Keratinocyte (primary cell): ENCODE data around the gene DYNC2I2. TPM values are rescaled to one million over a fixed set of nuclear protein-coding genes. Genes with fewer than 3 reads are reported as not detected.

Source experiments
- DNase-seq: peaks from one replicate; pipeline ENCODE4 v3.0.0-alpha.2; 2011; ENCODE audit warnings: low read depth, missing footprints, low spot score
- FAIRE-seq: peaks from 2 replicates; lab custom pipeline; 2011; peaks lifted over from hg19 to GRCh38; lab: Jason Lieb, UNC
- H2AFZ ChIP-seq: 2 replicates; pipeline ENCODE4 v1.6.0; 2012; ENCODE audit warnings: low read length, control low read depth, inconsistent platforms; ENCODE audit not compliant: control insufficient read depth
- H3K27ac ChIP-seq: 2 replicates; pipeline ENCODE4 v1.5.1; 2011; ENCODE audit warnings: low read length; ENCODE audit not compliant: control insufficient read depth, insufficient read depth
- H3K27me3 ChIP-seq: 3 replicates; pipeline ENCODE4 v1.6.0; 2011; ENCODE audit warnings: low read length; ENCODE audit not compliant: control insufficient read depth, insufficient read depth; ENCODE audit errors: extremely low read depth
- H3K36me3 ChIP-seq, 2 experiments: 2 replicates in 1 of 2; 3 replicates in 1 of 2; pipeline ENCODE4 v1.5.1; 2011; ENCODE audit warnings: low read length in 2 of 2, mild to moderate bottlenecking in 1 of 2; ENCODE audit not compliant: control insufficient read depth in 2 of 2, insufficient read depth in 2 of 2; ENCODE audit errors: extremely low read depth in 1 of 2
- H3K4me1 ChIP-seq: 3 replicates; pipeline ENCODE4 v1.5.1; 2011; ENCODE audit warnings: low read length; ENCODE audit not compliant: control insufficient read depth, insufficient read depth; ENCODE audit errors: extremely low read depth
- H3K4me2 ChIP-seq: 3 replicates; pipeline ENCODE4 v1.6.0; 2011; ENCODE audit warnings: low read depth, low read length; ENCODE audit not compliant: control insufficient read depth, insufficient read depth; ENCODE audit errors: extremely low read depth
- H3K4me3 ChIP-seq, 3 experiments: fragments of 200-600 bp in 1 of 3; sonication (generic) in 1 of 3; 2 replicates in 2 of 3; 3 replicates in 1 of 3; pipeline ENCODE4 v1.5.1; 2011 to 2016; ENCODE audit warnings: low read length in 3 of 3, mild to moderate bottlenecking in 3 of 3, control low read depth in 2 of 3, inconsistent platforms in 1 of 3, low read depth in 1 of 3, mixed read lengths in 1 of 3, mixed run types in 1 of 3, moderate library complexity in 1 of 3; ENCODE audit not compliant: control insufficient read depth in 2 of 3, insufficient read depth in 2 of 3; ENCODE audit errors: extremely low read depth in 1 of 3
- H3K79me2 ChIP-seq: 2 replicates; pipeline ENCODE4 v1.6.0; 2012; ENCODE audit warnings: low read length; ENCODE audit not compliant: control insufficient read depth, insufficient read depth
- H3K9ac ChIP-seq: 3 replicates; pipeline ENCODE4 v1.6.0; 2011; ENCODE audit warnings: low read length; ENCODE audit not compliant: control insufficient read depth, insufficient read depth; ENCODE audit errors: extremely low read depth
- H3K9me1 ChIP-seq: 3 replicates; pipeline ENCODE4 v1.6.0; 2011; ENCODE audit warnings: low read length; ENCODE audit not compliant: control insufficient read depth, insufficient read depth; ENCODE audit errors: extremely low read depth
- H3K9me3 ChIP-seq: 2 replicates; pipeline ENCODE4 v1.5.1; 2012; ENCODE audit warnings: low read depth, low read length; ENCODE audit not compliant: control insufficient read depth
- H4K20me1 ChIP-seq: 3 replicates; pipeline ENCODE4 v1.6.0; 2011; ENCODE audit warnings: low read length; ENCODE audit not compliant: control insufficient read depth, insufficient read depth; ENCODE audit errors: extremely low read depth
- CTCF ChIP-seq, 3 experiments: IDR thresholded peaks in 1 of 3; conservative IDR thresholded peaks in 1 of 3; optimal IDR thresholded peaks in 1 of 3; 2 replicates in 2 of 3; 3 replicates in 1 of 3; pipeline versions ENCODE3 to v1.5.1; 2011; ENCODE audit warnings: low read length in 3 of 3, mild to moderate bottlenecking in 3 of 3, moderate library complexity in 2 of 3, control low read depth in 1 of 3, inconsistent platforms in 1 of 3; ENCODE audit not compliant: insufficient read depth in 2 of 3; ENCODE audit errors: extremely low read depth in 1 of 3
- EZH2 ChIP-seq: IDR thresholded peaks from one replicate; pipeline ENCODE4 v1.6.1; 2012; ENCODE audit warnings: inconsistent platforms, mild to moderate bottlenecking, low read length, moderate library complexity
- dilution Hi-C: fragments of 300-500 bp; cut with MboI; formaldehyde crosslinking; loops from one replicate; pipeline ENCODE4 v1.7.0; 2020; ENCODE audit warnings: low sequenced_read_pairs; ENCODE audit not compliant: extremely low pct_ligation_motif_present
- polyA plus RNA-seq, 5 experiments: library from polyadenylated mRNA; depleted of rRNA in 3 of 5; stranded (reverse) in 3 of 5; stranded (forward) in 1 of 5; unstranded in 1 of 5; fragments of >200 nt; gene quantifications; 1 replicate in 1 of 5; 2 replicates in 3 of 5; 3 replicates in 1 of 5; pipeline versions ENCODE4 v1.2.1 to v1.2.3, GENCODE V29; 2011 to 2012; ENCODE audit warnings: missing spikeins in 2 of 5, low read depth in 1 of 5, low replicate concordance in 1 of 5

Gene DYNC2I2
- polyA plus RNA-seq, 1 donor (not counting 4 experiments of a cell fraction or from before 2014, with no cell fraction given), result 11.5 TPM

GRCh38 chr9:128603697-128604096, 53.0 kb downstream of the DYNC2I2 start:
- FAIRE-seq (no peak), DNase-seq (no peak)
- peaks cover 49 to 51% of the 10 kb centered on the region in 2 experiments for H3K36me3 ChIP-seq

GRCh38 chr9:128600099-128600498, 56.5 kb downstream of the DYNC2I2 start:
- Histone ChIP-seq H4K20me1 (no peaks in the 10 kb centered on the region), H3K27me3 (no peaks in the 10 kb centered on the region), H2AFZ (no peak overlapping the region), H3K9me1 (no peaks in the 10 kb centered on the region), H3K4me3 (no peak overlapping the region), H3K79me2 (no peaks in the 10 kb centered on the region), H3K9ac (no peak overlapping the region), H3K4me2 (no peak overlapping the region), H3K9me3 (no peaks in the 10 kb centered on the region), H3K27ac (no peak overlapping the region), H3K4me1 (no peaks in the 10 kb centered on the region), H3K36me3 (peaks cover 42 to 47% of the 10 kb centered on the region in 2 experiments)
- no peak for DNase-seq
- no peak for TF ChIP-seq EZH2
- TF ChIP-seq CTCF (optimal IDR thresholded peaks at IDR 0.05 in 1 of 3, IDR thresholded peaks at IDR 0.05 in 1 of 3, conservative IDR thresholded peaks at IDR 0.05 in 1 of 3; ENCODE audit: extremely low read depth in 1 of 3, insufficient read depth in 2 of 3, low read length in 3 of 3), result no peak
- dilution Hi-C loops, result no loop called here
- peak; percentile 43 for FAIRE-seq

More at GRCh38 chr9:128603697-128604096, 53.0 kb downstream of the DYNC2I2 start:
- Histone ChIP-seq H3K4me1 (no peaks in the 10 kb centered on the region), H3K79me2 (no peaks in the 10 kb centered on the region), H3K27me3 (no peaks in the 10 kb centered on the region), H3K9me3 (no peaks in the 10 kb centered on the region), H2AFZ (no peak overlapping the region), H3K4me2 (no peak overlapping the region), H3K4me3 (no peak overlapping the region), H3K9me1 (no peaks in the 10 kb centered on the region), H4K20me1 (no peaks in the 10 kb centered on the region), H3K27ac (no peak overlapping the region), H3K9ac (no peak overlapping the region)
- TF ChIP-seq CTCF (optimal IDR thresholded peaks at IDR 0.05 in 1 of 3, IDR thresholded peaks at IDR 0.05 in 1 of 3, conservative IDR thresholded peaks at IDR 0.05 in 1 of 3; ENCODE audit: extremely low read depth in 1 of 3, insufficient read depth in 2 of 3, low read length in 3 of 3) (no peak), EZH2 (no peak)
- dilution Hi-C loops, result no loop called here
